Midbrain (tissue), 1 donor: ENCODE measurements around the gene DLG3.

Experiments
- DNase-seq: peaks from one replicate; lab custom pipeline; 2025; lab: John Stamatoyannopoulos, UW

The DLG3 gene

DNA sequence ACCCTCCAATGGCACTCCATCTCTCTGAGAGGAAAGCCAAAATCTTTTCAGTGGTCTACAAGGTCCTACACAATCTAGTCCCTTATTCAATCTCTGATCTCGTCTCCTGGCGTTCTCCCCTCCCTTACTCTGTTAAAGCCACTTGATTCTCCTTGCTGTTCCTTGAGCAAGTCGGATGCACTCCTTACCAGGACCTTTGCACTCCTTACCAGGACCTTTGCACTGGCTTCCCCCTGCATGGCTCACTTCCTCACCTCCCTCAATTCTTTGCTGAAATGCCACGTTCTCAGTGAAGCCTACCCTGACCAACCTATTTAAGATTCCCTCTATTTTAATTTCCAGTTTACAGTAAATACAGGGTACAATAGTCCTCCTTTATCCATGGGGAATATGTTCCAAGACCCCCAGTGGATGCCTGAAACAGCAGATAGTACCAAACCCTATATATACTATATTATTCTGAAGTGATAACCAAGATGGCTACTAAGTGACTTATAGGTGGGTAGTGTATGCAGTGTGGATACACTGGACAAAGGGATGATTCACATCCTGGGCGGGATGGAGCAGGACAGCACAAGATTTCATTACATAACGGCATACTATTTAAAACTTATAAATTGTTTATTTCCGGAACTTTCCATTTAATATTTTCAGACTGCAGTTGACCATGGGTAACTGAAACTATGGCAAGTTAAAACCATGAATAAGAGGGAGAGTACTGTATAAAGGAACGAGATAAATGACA lies 6.5 kb upstream of the DLG3 start:
- no peak for DNase-seq

DNA sequence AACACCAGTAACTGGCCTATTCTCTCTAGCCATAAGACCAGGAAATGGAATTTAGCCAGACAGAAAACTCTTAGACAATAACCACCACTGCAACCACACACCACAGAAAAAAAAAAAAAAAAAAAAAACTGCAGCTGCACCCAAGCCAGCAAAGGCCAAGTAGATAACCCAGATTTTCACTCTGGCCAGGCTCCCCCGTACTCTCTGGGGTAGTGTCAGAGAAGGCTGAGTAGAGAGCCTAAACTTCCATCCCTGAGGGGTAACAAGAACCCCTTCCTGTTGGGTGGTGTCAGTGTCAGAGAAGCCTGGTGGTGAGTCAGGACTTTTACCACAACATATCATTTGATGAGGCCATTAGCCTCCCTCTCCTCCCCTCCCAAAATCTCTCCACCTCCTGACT lies 5.6 kb upstream of the DLG3 start:
- DNase-seq = no peak

DNA sequence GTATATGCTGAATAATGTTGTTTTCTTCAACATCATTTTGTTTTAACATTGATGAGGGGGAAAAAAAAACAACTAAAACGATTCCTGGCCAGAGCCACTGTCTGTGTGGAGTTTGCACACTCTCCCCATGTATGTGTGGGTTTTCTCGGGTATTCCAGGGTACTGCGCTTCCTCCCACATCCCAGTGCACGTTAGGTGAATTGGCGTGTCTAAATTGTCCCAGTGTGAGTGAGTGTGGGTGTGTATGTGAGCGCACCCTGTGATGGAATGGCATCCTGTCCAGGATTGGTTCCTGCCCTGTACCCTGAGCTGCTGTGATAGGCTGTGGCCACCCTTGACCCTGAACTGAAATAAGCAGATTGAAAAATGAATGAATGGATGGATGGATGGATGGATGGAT lies 2.4 kb upstream of the DLG3 start:
- DNase-seq = no peak

- no peak for DNase-seq
These were observed 466 bp downstream of the DLG3 start for GRCh38 chrX:70444946-70445656.

- DNase-seq = no peak
These were observed 1.3 kb downstream of the DLG3 start for GRCh38 chrX:70445951-70446350.

DNA sequence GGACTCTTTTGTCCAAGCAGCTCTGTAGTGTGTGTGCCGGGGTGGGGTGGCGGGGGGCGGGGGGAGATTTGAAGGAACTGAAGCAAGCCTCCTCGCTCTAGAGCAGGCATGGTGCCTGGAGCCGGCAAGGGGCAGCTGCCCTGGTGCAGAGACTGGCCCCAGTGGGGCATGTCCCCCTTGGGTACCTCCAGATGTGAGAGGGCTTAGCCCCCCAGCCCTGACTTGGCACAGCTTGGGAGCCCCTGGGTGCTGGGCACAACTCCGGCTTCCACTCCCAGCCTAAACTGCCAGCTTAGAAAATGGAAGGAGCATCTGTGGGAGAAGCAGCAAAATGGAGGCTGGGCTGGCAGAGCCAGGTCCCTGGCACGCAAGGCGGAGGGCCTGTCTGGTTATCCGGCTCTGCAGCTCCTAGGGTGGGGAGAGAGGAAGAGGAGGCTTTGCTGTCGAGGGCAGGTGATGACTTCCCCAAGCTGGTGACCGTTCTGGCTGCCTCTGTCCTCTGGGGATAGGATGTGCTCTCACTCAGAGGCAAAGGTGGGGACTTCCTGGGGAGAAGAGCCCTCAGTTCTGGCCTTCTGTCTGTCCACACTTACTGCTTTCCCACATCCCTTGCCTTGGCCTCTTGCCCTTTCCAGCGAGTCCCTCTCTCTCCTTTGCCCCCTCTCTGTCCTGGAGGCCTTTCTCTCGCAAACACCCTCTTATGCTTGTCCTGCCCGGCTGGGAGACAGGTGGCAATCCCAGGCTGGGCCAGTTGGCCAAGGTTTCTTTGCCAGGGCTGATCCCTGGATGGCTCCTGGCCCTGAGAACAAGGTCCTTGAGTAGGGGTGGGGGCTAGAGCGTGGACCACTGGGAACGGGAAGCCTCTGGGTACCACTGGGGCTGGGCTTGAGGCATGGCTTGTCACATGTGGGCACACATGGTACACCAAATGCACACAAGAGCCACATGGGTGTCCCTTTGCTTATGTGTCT lies 2.0 kb downstream of the DLG3 start:
- no peak for DNase-seq

GRCh38 chrX:70449457-70449966 lies 4.9 kb downstream of the DLG3 start:
- no peak for DNase-seq

DNA sequence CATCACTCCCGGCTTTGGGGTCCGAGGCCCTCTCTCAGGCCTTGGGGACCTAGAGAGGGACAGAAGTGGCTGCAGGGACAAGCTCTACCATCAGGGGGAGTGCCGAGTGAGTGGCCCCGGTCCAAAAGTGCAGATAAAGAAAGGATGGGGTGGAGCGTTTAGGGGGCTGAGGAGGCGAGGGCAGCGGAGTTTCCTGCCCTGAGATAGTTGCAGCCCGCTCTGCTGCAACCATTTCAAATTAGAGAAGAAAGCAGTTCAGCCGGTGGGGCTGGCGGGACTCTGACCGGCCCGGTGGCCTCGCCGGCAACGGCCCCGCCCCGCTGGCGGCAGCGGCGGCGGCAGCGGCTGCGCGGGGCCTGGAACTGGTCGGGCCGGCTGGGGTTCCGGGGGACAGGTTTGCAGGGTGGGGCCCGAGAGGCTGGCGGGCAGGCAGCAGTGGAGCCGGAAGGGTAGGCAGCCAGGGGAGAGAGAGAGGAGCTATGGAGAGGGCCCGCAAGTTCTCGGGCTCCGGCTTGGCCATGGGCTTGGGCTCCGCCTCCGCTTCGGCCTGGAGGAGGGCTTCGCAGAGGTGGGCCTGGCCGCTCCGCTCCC lies 7.6 kb downstream of the DLG3 start:
- peak; percentile 31 for DNase-seq

- no peak for DNase-seq
These were observed 8.5 kb downstream of the DLG3 start for GRCh38 chrX:70453024-70453618.

GRCh38 chrX:70454441-70455365 lies 10.1 kb downstream of the DLG3 start:
- no peak for DNase-seq

DNA sequence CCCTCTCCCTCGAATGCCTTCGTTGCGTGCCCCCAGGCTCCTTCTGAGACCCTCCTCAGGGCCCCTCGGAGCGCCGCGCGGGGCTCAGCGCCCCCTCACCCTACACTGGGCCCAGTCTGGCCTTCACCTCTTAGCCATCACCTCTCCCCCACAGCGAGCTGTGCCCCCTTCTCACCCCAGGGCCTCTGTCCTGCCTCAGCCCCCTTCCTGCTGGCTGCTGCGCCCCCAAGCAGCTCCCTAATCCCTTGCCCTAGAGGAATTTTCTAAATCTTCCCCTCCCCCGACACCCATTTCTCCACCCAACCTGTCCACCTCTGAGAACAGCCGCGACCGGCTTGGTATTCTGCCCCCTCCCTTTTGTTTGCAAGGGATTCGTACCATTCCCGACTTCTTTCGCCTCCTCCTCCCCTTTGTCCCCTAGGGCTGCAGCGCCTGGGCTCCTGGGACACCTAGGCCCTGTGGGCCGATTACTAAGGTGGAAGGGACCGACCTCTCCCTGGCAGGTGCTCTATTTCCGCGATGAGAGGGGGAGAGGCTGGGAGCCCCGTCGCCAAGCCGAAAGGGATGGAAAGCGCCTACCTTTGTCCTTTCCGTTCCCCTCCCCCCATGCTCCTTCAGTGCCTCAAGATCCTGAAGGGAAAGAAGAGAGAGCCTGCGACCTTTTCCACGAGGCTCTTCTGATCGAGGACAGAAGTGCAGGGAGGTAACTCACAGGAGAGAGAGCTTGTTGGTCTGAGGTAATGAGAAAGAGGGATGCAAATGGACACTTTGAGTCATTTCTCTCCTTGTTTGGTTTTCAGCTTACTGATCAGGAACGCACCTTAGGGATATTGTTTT lies 10.9 kb downstream of the DLG3 start:
- no peak for DNase-seq

GRCh38 chrX:70456256-70456655 lies 11.6 kb downstream of the DLG3 start:
- DNase-seq = no peak

DNA sequence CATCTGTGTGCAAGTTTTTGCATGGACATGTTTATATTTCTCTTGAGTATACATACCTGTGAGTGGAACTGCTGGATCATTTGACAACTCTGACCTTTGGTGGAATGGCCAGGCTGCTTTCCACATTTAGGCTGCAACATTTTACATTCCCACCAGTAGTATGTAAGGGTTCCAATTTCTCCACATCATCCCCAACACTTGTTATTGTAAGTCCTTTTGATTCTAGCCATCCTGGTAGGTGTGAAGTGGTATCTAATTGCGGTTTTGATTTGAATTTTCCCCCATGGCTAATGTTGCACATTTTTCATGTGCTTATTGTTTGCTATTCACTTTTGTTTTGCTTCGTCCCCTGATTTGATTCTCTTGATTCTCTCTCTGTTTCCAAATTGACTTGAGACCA lies 16.4 kb downstream of the DLG3 start:
- no peak for DNase-seq

- no peak for DNase-seq
These were observed 19.4 kb downstream of the DLG3 start for GRCh38 chrX:70464051-70464450.

GRCh38 chrX:70466968-70467367 lies 22.3 kb downstream of the DLG3 start:
- DNase-seq = no peak

GRCh38 chrX:70468709-70469108 lies 24.1 kb downstream of the DLG3 start:
- DNase-seq = no peak

GRCh38 chrX:70470850-70471289 lies 26.2 kb downstream of the DLG3 start:
- DNase-seq = no peak

- no peak for DNase-seq
These were observed 31.7 kb downstream of the DLG3 start for GRCh38 chrX:70476166-70476933.
